ENCODE measurements around the gene TRIM37.
A peak's percentile ranks its signal among the peaks of the same experiment; 100 is the strongest.
"Not testable (repeated sequence)": the region's sequence is repeated elsewhere in the genome, so short reads cannot be mapped to it uniquely, and the experiment has no call there.

Gene TRIM37

GRCh38 chr17:59106463-59107305 lies at the start of gene TRIM37:
Gene TRIM37, minus strand, starts transcription at chr17:59106880. Its CDS starts 419 bp downstream, at chr17:59106461.
- DNase-seq: peak; percentile 98 to 99 (median 99)

GRCh38 chr17:59155439-59156177 lies 48.9 kb upstream of the TRIM37 start, which contains the start of gene PRR11:
Gene PRR11, plus strand, starts transcription at chr17:59155746. Its CDS starts 14,007 bp downstream, at chr17:59169753.
- DNase-seq: peak; percentile 100

GRCh38 chr17:59154721-59155438 lies 48.2 kb upstream of the TRIM37 start, which contains the start of gene SKA2:
Gene SKA2, minus strand, starts transcription at chr17:59155186. Its CDS starts 23 bp downstream, at chr17:59155163.
- peak; percentile 100 for DNase-seq

GRCh38 chr17:59154292-59154720 lies 47.6 kb upstream of the TRIM37 start:
- peak in 2 of 3 experiments; percentile 64 to 89 for DNase-seq

- DNase-seq: peak in 1 of 3 experiments; percentile 45
Observed at GRCh38 chr17:59152925-59153324, 46.2 kb upstream of the TRIM37 start.

GRCh38 chr17:59151591-59151990 lies 44.9 kb upstream of the TRIM37 start:
- peak in 1 of 3 experiments; percentile 27 for DNase-seq

- DNase-seq: peak in 1 of 3 experiments; percentile 9
Observed at GRCh38 chr17:59151006-59151405, 44.3 kb upstream of the TRIM37 start.

- no peak for DNase-seq
Observed at GRCh38 chr17:59149841-59150511, 43.3 kb upstream of the TRIM37 start.

GRCh38 chr17:59149051-59149450 lies 42.4 kb upstream of the TRIM37 start:
- no peak for DNase-seq

GRCh38 chr17:59145571-59146096 lies 39.0 kb upstream of the TRIM37 start:
- no peak for DNase-seq

- DNase-seq: no peak
Observed at GRCh38 chr17:59141860-59142259, 35.2 kb upstream of the TRIM37 start.

- DNase-seq: no peak
Observed at GRCh38 chr17:59139939-59140338, 33.3 kb upstream of the TRIM37 start.

GRCh38 chr17:59138339-59138738 lies 31.7 kb upstream of the TRIM37 start:
- not testable (repeated sequence) for DNase-seq

GRCh38 chr17:59131131-59131530 lies 24.5 kb upstream of the TRIM37 start:
- no peak for DNase-seq

GRCh38 chr17:59129814-59130213 lies 23.1 kb upstream of the TRIM37 start:
- DNase-seq: no peak

GRCh38 chr17:59126809-59127417 lies 20.2 kb upstream of the TRIM37 start:
- no peak for DNase-seq

GRCh38 chr17:59124665-59125064 lies 18.0 kb upstream of the TRIM37 start:
- DNase-seq: no peak

GRCh38 chr17:59121901-59122480 lies 15.3 kb upstream of the TRIM37 start:
- DNase-seq: no peak

- DNase-seq: no peak
Observed at GRCh38 chr17:59115474-59115873, 8.8 kb upstream of the TRIM37 start.

GRCh38 chr17:59111539-59111938 lies 4.9 kb upstream of the TRIM37 start:
- DNase-seq: no peak

GRCh38 chr17:59110973-59111372 lies 4.3 kb upstream of the TRIM37 start:
- DNase-seq: no peak
